ENCODE data around the gene CD58. TPM values are rescaled to one million over a fixed set of nuclear protein-coding genes. Genes with fewer than 3 reads are reported as not detected.
"Not testable (repeated sequence)": the region's sequence is repeated elsewhere in the genome, so short reads cannot be mapped to it uniquely, and the experiment has no call there.

CD58 gene
- total and polyA plus RNA-seq, 9 of the 15 experiments (the other 6 are each of a cell fraction or from before 2014, with no cell fraction given), result 18.1 to 113 (median 37.4) TPM

GRCh38 chr1:116595946-116596741, 25.3 kb upstream of the CD58 start (continued):
- TF ChIP-seq CBFB (CRISPR knock-in tag; IDR thresholded peaks at IDR 0.05) (0 out of 2 replicates have a peak, but pooled peaks have one; percentile 48), RAD21 (CRISPR knock-in tag; conservative IDR thresholded peaks at IDR 0.05 in 1 of 2, IDR thresholded peaks at IDR 0.05 in 1 of 2) (peak; percentile 70 to 72), HCFC1 (IDR thresholded peaks at IDR 0.05; ENCODE audit: low read depth, low read length) (0 out of 2 replicates have a peak, but pooled peaks have one; percentile 8), TCF3 (CRISPR knock-in tag; IDR thresholded peaks at IDR 0.05) (peak; percentile 49), CBFA2T3 (IDR thresholded peaks at IDR 0.05) (peak; percentile 61), NRF1 (conservative IDR thresholded peaks at IDR 0.05 in 1 of 2, IDR thresholded peaks at IDR 0.05 in 1 of 2) (0 out of 4 replicates have a peak, but pooled peaks of 1 of the 2 experiments have one; percentile 14), DPF2 (IDR thresholded peaks at IDR 0.05) (0 out of 2 replicates have a peak, but pooled peaks have one; percentile 37), REST (IDR thresholded peaks at IDR 0.05; ENCODE audit: borderline replicate concordance) (peak; percentile 58; the same call in 1 of the 2 replicates), SMAD4 (CRISPR knock-in tag; conservative IDR thresholded peaks at IDR 0.05) (0 out of 2 replicates have a peak, but pooled peaks have one; percentile 33), CBFA2T2 (conservative IDR thresholded peaks at IDR 0.05) (peak; percentile 44), FOSL1 (tag; conservative IDR thresholded peaks at IDR 0.05) (peak; percentile 53), KLF1 (tag; IDR thresholded peaks at IDR 0.05) (0 out of 2 replicates have a peak, but pooled peaks have one; percentile 21), SMC3 (conservative IDR thresholded peaks at IDR 0.05; ENCODE audit: insufficient read depth, low read depth, low read length) (0 out of 2 replicates have a peak, but pooled peaks have one; percentile 29), MAFG (tag; conservative IDR thresholded peaks at IDR 0.05) (0 out of 2 replicates have a peak, but pooled peaks have one; percentile 7)
- TF ChIP-seq, protein P1, sequence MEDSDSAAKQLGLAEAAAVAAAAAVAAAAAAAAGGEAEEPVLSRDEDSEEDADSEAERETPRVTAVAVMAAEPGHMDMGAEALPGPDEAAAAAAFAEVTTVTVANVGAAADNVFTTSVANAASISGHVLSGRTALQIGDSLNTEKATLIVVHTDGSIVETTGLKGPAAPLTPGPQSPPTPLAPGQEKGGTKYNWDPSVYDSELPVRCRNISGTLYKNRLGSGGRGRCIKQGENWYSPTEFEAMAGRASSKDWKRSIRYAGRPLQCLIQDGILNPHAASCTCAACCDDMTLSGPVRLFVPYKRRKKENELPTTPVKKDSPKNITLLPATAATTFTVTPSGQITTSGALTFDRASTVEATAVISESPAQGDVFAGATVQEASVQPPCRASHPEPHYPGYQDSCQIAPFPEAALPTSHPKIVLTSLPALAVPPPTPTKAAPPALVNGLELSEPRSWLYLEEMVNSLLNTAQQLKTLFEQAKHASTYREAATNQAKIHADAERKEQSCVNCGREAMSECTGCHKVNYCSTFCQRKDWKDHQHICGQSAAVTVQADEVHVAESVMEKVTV (CRISPR knock-in tag; IDR thresholded peaks at IDR 0.05), result peak; percentile 55
- TF ChIP-seq REST (CRISPR knock-in tag; IDR thresholded peaks at IDR 0.05; ENCODE audit: low read depth), result not testable (repeated sequence)
